OCI-LY3 (cell line): Measurements from ENCODE around the gene SUPT20H.

Source experiments
- H2AFZ ChIP-seq: fragments of 200-600, 300-600 bp; shearing (Covaris generic); 2 replicates; pipeline ENCODE4 v1.6.0; 2014; ENCODE audit warnings: antibody characterized with exemption, low read depth, low read length
- H3K27ac ChIP-seq: fragments of 200-600, 300-600 bp; sonication (generic); 2 replicates; pipeline ENCODE4 v1.5.1; 2014; ENCODE audit warnings: mild to moderate bottlenecking, low read length, moderate library complexity, mixed read lengths
- H3K27me3 ChIP-seq: fragments of 200-600, 300-600 bp; sonication (generic); 2 replicates; pipeline ENCODE4 v1.6.1; 2014; ENCODE audit warnings: low read depth, low read length, mixed read lengths
- H3K36me3 ChIP-seq: fragments of 200-600, 300-600 bp; sonication (generic); replicated peaks from 2 replicates; pipeline ENCODE3; 2014; ENCODE audit warnings: low read depth, low read length, mixed read lengths
- H3K4me1 ChIP-seq: fragments of 300-600, 200-600 bp; sonication (generic); 2 replicates; pipeline ENCODE4 v1.6.1; 2014; ENCODE audit warnings: low read length, mixed read lengths
- H3K4me2 ChIP-seq: fragments of 200-600, 300-600 bp; sonication (generic); 2 replicates; pipeline ENCODE4 v1.6.1; 2014; ENCODE audit warnings: low read length, mixed read lengths
- H3K4me3 ChIP-seq: fragments of 300-600, 200-600 bp; sonication (generic); 2 replicates; pipeline ENCODE4 v1.5.1; 2014; ENCODE audit warnings: antibody characterized with exemption, mild to moderate bottlenecking, low read length, moderate library complexity
- H3K79me2 ChIP-seq: fragments of 300-600, 200-600 bp; shearing (Covaris generic); 2 replicates; pipeline ENCODE4 v1.6.1; 2014; ENCODE audit warnings: mild to moderate bottlenecking, low read length, mixed read lengths
- H3K9ac ChIP-seq: fragments of 300-600, 200-600 bp; shearing (Covaris generic); 2 replicates; pipeline ENCODE4 v1.6.0; 2014; ENCODE audit warnings: mild to moderate bottlenecking, low read length, moderate library complexity
- H3K9me3 ChIP-seq: fragments of 200-600, 300-600 bp; shearing (Covaris generic); 2 replicates; pipeline ENCODE4 v1.6.1; 2014; ENCODE audit warnings: low read length, mixed read lengths; ENCODE audit not compliant: insufficient read depth
- H4K20me1 ChIP-seq: fragments of 200-600, 300-600 bp; sonication (generic); 2 replicates; pipeline ENCODE4 v1.6.1; 2016; ENCODE audit warnings: low read length, mixed read lengths; ENCODE audit not compliant: insufficient read depth
- CTCF ChIP-seq: fragments of 200-600, 300-600 bp; sonication (generic); IDR thresholded peaks from 2 replicates; pipeline ENCODE4 v1.5.1; 2014; ENCODE audit warnings: antibody characterized with exemption, low read length, low read depth
- EZH2phosphoT487 ChIP-seq: fragments of 200-600 bp; shearing (Covaris generic); IDR thresholded peaks from 2 replicates; pipeline ENCODE4 v1.6.1; 2018; ENCODE audit warnings: antibody characterized with exemption, mixed run types, low read depth

Gene SUPT20H

DNA sequence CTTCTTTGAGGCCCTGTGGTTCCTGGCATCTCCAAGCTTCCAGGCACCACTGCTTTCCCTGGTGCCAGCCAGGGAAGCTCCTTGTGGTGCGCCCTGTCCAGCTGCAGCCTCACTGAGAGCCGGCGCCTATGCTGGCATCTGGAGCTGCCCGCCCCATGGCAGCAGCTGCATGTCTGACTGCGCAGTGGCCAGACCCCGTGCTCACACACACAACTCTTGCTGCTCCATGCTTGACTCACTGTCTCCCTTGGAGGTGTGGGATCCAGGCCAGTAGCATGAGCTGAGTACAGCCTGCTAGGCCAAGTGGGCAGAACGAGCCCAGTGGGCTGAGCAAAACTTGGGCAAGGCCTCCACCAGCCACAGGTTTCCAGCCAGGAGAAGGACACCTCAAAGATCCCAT, 11.5 kb upstream of the SUPT20H start:
- Histone ChIP-seq H3K9ac (no peak overlapping the region), H3K27me3 (no peaks in the 10 kb centered on the region), H2AFZ (no peak overlapping the region), H3K9me3 (no peaks in the 10 kb centered on the region), H3K4me2 (no peak overlapping the region), H3K4me3 (no peak overlapping the region), H4K20me1 (no peaks in the 10 kb centered on the region), H3K4me1 (peaks cover 22% of the 10 kb centered on the region), H3K27ac (no peak overlapping the region), H3K36me3 (no peaks in the 10 kb centered on the region), H3K79me2 (no peaks in the 10 kb centered on the region)
- TF ChIP-seq EZH2phosphoT487 (no peak), CTCF (no peak)

- Histone ChIP-seq H3K79me2 (no peaks in the 10 kb centered on the region), H3K9ac (no peak overlapping the region), H3K4me1 (peaks cover 22% of the 10 kb centered on the region), H3K9me3 (no peaks in the 10 kb centered on the region), H3K27me3 (no peaks in the 10 kb centered on the region), H3K4me2 (no peak overlapping the region), H4K20me1 (no peaks in the 10 kb centered on the region), H3K36me3 (no peaks in the 10 kb centered on the region), H3K27ac (no peak overlapping the region), H3K4me3 (no peak overlapping the region), H2AFZ (no peak overlapping the region)
- TF ChIP-seq EZH2phosphoT487 = no peak
- TF ChIP-seq CTCF = no peak
These were observed 10.7 kb upstream of the SUPT20H start for GRCh38 chr13:37070145-37070695.

DNA sequence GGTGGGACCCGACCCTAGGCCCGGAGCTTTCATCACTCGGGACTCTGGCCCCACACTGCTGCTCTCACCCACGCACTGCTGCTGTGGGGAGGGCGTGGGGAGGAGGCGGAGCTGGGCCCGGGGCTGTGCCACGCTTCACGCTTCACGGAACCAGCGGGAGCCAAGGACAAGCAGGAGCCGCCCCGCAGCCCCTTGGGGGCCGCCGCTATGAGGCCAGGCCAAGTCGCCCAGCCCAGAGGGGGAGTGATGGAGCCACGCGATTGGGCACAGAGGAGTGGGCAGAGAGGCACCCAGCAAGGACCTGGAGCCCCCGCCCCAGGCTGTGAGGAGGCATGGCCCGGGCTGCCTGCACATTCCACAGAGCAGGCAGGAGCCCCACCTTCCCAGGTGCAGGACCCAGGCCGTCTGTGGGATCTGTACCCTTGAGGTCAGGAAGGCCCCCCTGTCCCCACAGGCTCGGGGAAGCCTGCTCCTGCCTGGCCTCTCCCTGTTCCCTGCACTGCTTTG, 10.2 kb upstream of the SUPT20H start:
- Histone ChIP-seq H3K27ac (no peak overlapping the region), H3K4me2 (peak overlapping the region; percentile 32), H3K9me3 (no peaks in the 10 kb centered on the region)

DNA sequence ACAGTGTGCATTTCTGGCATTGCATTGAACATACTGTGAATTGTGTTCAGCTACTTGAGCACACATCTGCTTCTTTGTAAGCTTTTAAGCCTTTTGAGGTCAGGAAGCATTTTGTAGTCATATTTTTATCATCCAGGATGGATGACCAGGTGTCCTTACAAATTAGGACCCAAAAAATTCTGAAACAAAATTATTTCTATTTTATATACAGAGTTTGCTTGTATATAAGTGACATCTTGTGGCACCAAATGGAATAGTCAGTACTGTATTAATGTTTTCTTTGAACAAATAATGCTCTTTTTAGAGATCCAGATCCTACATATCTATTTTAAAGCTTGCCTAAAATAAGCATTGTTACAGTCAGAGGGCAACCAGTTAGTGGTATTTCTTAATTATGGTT, 9.5 kb upstream of the SUPT20H start:
- Histone ChIP-seq H4K20me1 (no peaks in the 10 kb centered on the region), H3K9me3 (no peaks in the 10 kb centered on the region), H3K4me1 (peaks cover 28% of the 10 kb centered on the region), H3K36me3 (no peaks in the 10 kb centered on the region), H2AFZ (peak overlapping the region; percentile 47; the same call in 1 of the 2 replicates), H3K79me2 (no peaks in the 10 kb centered on the region), H3K4me3 (peak overlapping the region; percentile 33), H3K9ac (peak overlapping the region; percentile 17; the same call in 1 of the 2 replicates), H3K27ac (no peak overlapping the region), H3K4me2 (peak overlapping the region; percentile 32), H3K27me3 (no peaks in the 10 kb centered on the region)
- TF ChIP-seq EZH2phosphoT487 (no peak), CTCF (peak; percentile 64)

More for the DNA sequence above, 10.2 kb upstream of the SUPT20H start:
- Histone ChIP-seq H3K27me3 (no peaks in the 10 kb centered on the region), H3K79me2 (no peaks in the 10 kb centered on the region), H3K4me3 (peak overlapping the region; percentile 33), H2AFZ (peak overlapping the region; percentile 47; the same call in 1 of the 2 replicates), H3K36me3 (no peaks in the 10 kb centered on the region), H3K9ac (no peak overlapping the region), H4K20me1 (no peaks in the 10 kb centered on the region), H3K4me1 (peaks cover 26% of the 10 kb centered on the region)
- TF ChIP-seq CTCF (no peak), EZH2phosphoT487 (no peak)
